Measurements from ENCODE around the gene TMEM242. TPM values are rescaled to one million over a fixed set of nuclear protein-coding genes. Genes with fewer than 3 reads are reported as not detected.
A peak's percentile ranks its signal among the peaks of the same experiment; 100 is the strongest.

TMEM242 gene
- total and polyA plus RNA-seq, 2 donors (not counting 1 experiment from before 2014, with no cell fraction given): 6.3 to 24.1 TPM

DNA sequence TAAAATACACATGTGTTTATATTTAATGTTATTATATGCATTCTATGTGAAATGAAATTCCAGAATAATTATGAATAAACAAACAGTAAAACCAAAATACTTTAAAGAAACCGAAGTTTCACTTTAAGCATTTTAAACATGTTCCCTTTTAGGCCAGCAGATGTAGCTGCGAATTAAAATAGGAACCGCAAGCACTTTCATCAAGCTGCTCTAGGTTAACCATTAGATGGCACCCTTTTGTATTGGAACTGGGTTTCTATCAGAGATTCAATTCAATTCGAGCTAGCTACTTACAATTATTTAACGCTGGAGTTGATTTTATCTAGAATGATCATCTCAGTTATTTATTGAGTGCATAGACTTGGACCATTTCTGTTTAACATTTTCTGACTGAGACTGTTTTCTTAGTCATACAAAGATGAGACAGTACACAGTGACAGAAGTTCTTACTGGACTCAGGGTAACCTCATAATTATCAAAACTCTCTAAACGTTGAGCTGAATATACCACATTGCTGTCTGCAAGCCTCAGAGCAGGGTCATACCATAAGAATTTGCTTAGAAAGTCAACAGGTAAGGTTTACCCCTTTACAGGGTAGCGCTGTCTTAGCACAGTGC is 8.5 kb downstream of the TMEM242 start:
- H4K20me1 ChIP-seq (ENCODE audit: control insufficient read depth, insufficient read depth, low read length, poor library complexity, severe bottlenecking): no peaks in the 10 kb centered on the region
- no peak overlapping the region for H3K4me2 ChIP-seq (replicated peaks; ENCODE audit: low read depth, low read length, poor library complexity, severe bottlenecking)
- Mint-ChIP-seq H3K27ac (no peak overlapping the region), H3K4me3 (no peak overlapping the region), H3K9me3 (ENCODE audit: insufficient read depth) (no peaks in the 10 kb centered on the region), H3K4me1 (peaks cover 3% of the 10 kb centered on the region), H3K27me3 (no peaks in the 10 kb centered on the region)
- POLR2A ChIA-PET: interaction anchor here (0.5 to 1.0 kb wide), 3 partner anchors 67 to 353 kb away, joined by 3 to 4 read pairs (median 4); no protein-coding TSS in a partner anchor
- no peak overlapping the region for H3K27ac ChIP-seq (ENCODE audit: low read length in 2 of 2)
- no peaks in the 10 kb centered on the region for H3K27me3 ChIP-seq (replicated peaks in 1 of 4; ENCODE audit: control extremely low read depth in 1 of 4, control insufficient read depth in 3 of 4, insufficient read depth in 4 of 4, low read length in 3 of 4)
- no peaks in the 10 kb centered on the region for H3K9me3 ChIP-seq (ENCODE audit: control extremely low read depth in 1 of 3, control insufficient read depth in 2 of 3, insufficient read depth in 1 of 3, low read length in 2 of 3)
- ATAC-seq (ENCODE audit: low read depth) (peak; percentile 92), DNase-seq (peak; percentile 77)
- intact Hi-C loops (cut with micrococcal nuclease): loop anchor here (1.0 to 2.0 kb wide), 8 partner anchors 8 to 632 kb away; partner anchors contain the start of genes TMEM242 and ZDHHC14
- no peaks in the 10 kb centered on the region for H3K79me2 ChIP-seq (ENCODE audit: control insufficient read depth, insufficient read depth, low read length)
- H3K9ac ChIP-seq (ENCODE audit: low read length): no peak overlapping the region
- WGBS (ENCODE audit: insufficient coverage): 22% methylated on average over 3 of the region's 7 CpGs
- peaks cover 0 to 39% of the 10 kb centered on the region in 2 experiments for H3K36me3 ChIP-seq (replicated peaks in 1 of 2; ENCODE audit: control extremely low read depth in 1 of 2, control insufficient read depth in 1 of 2, extremely low read depth in 1 of 2, insufficient read depth in 2 of 2, low read length in 1 of 2)
- no peak overlapping the region for H3K4me3 ChIP-seq (ENCODE audit: control extremely low read depth in 1 of 5, extremely low read depth in 1 of 5, insufficient read depth in 1 of 5, low read depth in 2 of 5, low read length in 4 of 5)
- H2AFZ ChIP-seq (ENCODE audit: insufficient read depth, low read depth, low read length, poor library complexity, severe bottlenecking): no peak overlapping the region
- no peak for TF ChIP-seq EZH2 (IDR thresholded peaks at IDR 0.05; ENCODE audit: borderline replicate concordance, insufficient read depth, low read depth, low read length, poor library complexity, severe bottlenecking)
- TF ChIP-seq, protein P1, sequence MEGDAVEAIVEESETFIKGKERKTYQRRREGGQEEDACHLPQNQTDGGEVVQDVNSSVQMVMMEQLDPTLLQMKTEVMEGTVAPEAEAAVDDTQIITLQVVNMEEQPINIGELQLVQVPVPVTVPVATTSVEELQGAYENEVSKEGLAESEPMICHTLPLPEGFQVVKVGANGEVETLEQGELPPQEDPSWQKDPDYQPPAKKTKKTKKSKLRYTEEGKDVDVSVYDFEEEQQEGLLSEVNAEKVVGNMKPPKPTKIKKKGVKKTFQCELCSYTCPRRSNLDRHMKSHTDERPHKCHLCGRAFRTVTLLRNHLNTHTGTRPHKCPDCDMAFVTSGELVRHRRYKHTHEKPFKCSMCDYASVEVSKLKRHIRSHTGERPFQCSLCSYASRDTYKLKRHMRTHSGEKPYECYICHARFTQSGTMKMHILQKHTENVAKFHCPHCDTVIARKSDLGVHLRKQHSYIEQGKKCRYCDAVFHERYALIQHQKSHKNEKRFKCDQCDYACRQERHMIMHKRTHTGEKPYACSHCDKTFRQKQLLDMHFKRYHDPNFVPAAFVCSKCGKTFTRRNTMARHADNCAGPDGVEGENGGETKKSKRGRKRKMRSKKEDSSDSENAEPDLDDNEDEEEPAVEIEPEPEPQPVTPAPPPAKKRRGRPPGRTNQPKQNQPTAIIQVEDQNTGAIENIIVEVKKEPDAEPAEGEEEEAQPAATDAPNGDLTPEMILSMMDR (IDR thresholded peaks at IDR 0.05): peak; percentile 90
- CTCF ChIA-PET: interaction anchor here (0.7 to 6.1 kb wide), 50 partner anchors 9 to 759 kb away, joined by 3 to 155 read pairs (median 3); partner anchors contain the start of gene TMEM242
- H3K4me1 ChIP-seq (ENCODE audit: control insufficient read depth in 2 of 2, insufficient read depth in 2 of 2, low read length in 2 of 2): peaks cover 0 to 3% of the 10 kb centered on the region in 2 donors
